Measurements from ENCODE around the gene DGKQ. TPM values are rescaled to one million over a fixed set of nuclear protein-coding genes. Genes with fewer than 3 reads are reported as not detected.
A peak's percentile ranks its signal among the peaks of the same experiment; 100 is the strongest.

DGKQ gene
- total and polyA plus RNA-seq, 9 of the 15 experiments (the other 6 are each of a cell fraction or from before 2014, with no cell fraction given) = 0.17 to 22.0 (median 5.6) TPM

GRCh38 chr4:915041-915474 lies 58.3 kb downstream of the DGKQ start:
- ATAC-seq (peak; percentile 38; the same call in 1 of the 3 replicates), DNase-seq (ENCODE audit: extremely low read depth in 1 of 4, low spot score in 3 of 4) (no peak), FAIRE-seq (no peak)
- WGBS (ENCODE audit: insufficient coverage, low coverage, missing lambda C conversion rate) = 80% methylated on average over 18 of the region's 20 CpGs
- Histone ChIP-seq H3K4me3 (no peak overlapping the region), H2AFZ (ENCODE audit: low read depth, low read length) (no peak overlapping the region), H3K27me3 (ENCODE audit: control insufficient read depth in 2 of 2, insufficient read depth in 2 of 2, low read length in 2 of 2) (no peaks in the 10 kb centered on the region), H3K79me2 (ENCODE audit: control insufficient read depth, insufficient read depth, low read length) (peaks cover 57% of the 10 kb centered on the region), H3K4me1 (replicated peaks in 1 of 2; ENCODE audit: control insufficient read depth in 2 of 2, insufficient read depth in 2 of 2, low read length in 2 of 2) (peaks cover 0 to 24% of the 10 kb centered on the region in 2 experiments; a peak in 2 of 5 replicates), H3K27ac (ENCODE audit: extremely low read depth, low read depth, low read length) (no peak overlapping the region), H3K36me3 (ENCODE audit: control insufficient read depth, insufficient read depth, low read length) (peaks cover 34% of the 10 kb centered on the region; the same call in 2 of the 3 replicates), H3K9me3 (replicated peaks; ENCODE audit: control insufficient read depth, insufficient read depth, low read depth, low read length) (peaks cover 4% of the 10 kb centered on the region; the same call in 1 of the 2 replicates), H3K9ac (ENCODE audit: insufficient read depth in 1 of 2, low read depth in 2 of 2, low read length in 2 of 2) (no peak overlapping the region), H3K4me2 (ENCODE audit: insufficient read depth, low read length) (no peak overlapping the region), H3K9me1 (ENCODE audit: control insufficient read depth, insufficient read depth, low read length) (no peaks in the 10 kb centered on the region), H4K20me1 (replicated peaks; ENCODE audit: control insufficient read depth, insufficient read depth, low read length) (peaks cover 6% of the 10 kb centered on the region; the same call in 1 of the 2 replicates)
- ChIA-PET CTCF (ENCODE audit: low intra/inter-chr PET ratio) (no interaction called here), POLR2A (no interaction called here)
- in situ Hi-C loops (cut with MboI) (no loop called here), intact Hi-C loops (cut with micrococcal nuclease) (no loop called here)
- TF ChIP-seq ZNF165 (CRISPR knock-in tag; IDR thresholded peaks at IDR 0.05; ENCODE audit: borderline replicate concordance) (no peak), SPI1 (IDR thresholded peaks at IDR 0.05; ENCODE audit: borderline replicate concordance, low read depth, low read length) (0 out of 2 replicates have a peak, but pooled peaks have one; percentile 3)
- BruUV-seq (replicated peaks) = no TSS peak

- BruUV-seq (replicated peaks) = no TSS peak
- Histone ChIP-seq H3K9ac (ENCODE audit: insufficient read depth in 1 of 2, low read depth in 2 of 2, low read length in 2 of 2) (no peak overlapping the region), H3K27me3 (ENCODE audit: control insufficient read depth in 2 of 2, insufficient read depth in 2 of 2, low read length in 2 of 2) (no peaks in the 10 kb centered on the region), H3K27ac (ENCODE audit: extremely low read depth, low read depth, low read length) (no peak overlapping the region), H3K4me3 (no peak overlapping the region), H3K4me1 (replicated peaks in 1 of 2; ENCODE audit: control insufficient read depth in 2 of 2, insufficient read depth in 2 of 2, low read length in 2 of 2) (peaks cover 0 to 24% of the 10 kb centered on the region in 2 experiments; a peak in 2 of 5 replicates), H3K79me2 (ENCODE audit: control insufficient read depth, insufficient read depth, low read length) (peaks cover 52% of the 10 kb centered on the region), H3K9me3 (replicated peaks; ENCODE audit: control insufficient read depth, insufficient read depth, low read depth, low read length) (peaks cover 4% of the 10 kb centered on the region; the same call in 1 of the 2 replicates), H4K20me1 (replicated peaks; ENCODE audit: control insufficient read depth, insufficient read depth, low read length) (peaks cover 6% of the 10 kb centered on the region; the same call in 1 of the 2 replicates), H3K4me2 (ENCODE audit: insufficient read depth, low read length) (no peak overlapping the region), H3K36me3 (ENCODE audit: control insufficient read depth, insufficient read depth, low read length) (peaks cover 40% of the 10 kb centered on the region; the same call in 2 of the 3 replicates), H2AFZ (ENCODE audit: low read depth, low read length) (no peak overlapping the region), H3K9me1 (ENCODE audit: control insufficient read depth, insufficient read depth, low read length) (no peaks in the 10 kb centered on the region)
- no peak for ATAC-seq
- WGBS (ENCODE audit: insufficient coverage, low coverage, missing lambda C conversion rate) = 95% methylated on average over 7 of the region's 21 CpGs
- intact Hi-C loops (cut with micrococcal nuclease) = no loop called here
- ChIA-PET POLR2A (no interaction called here), CTCF (ENCODE audit: low intra/inter-chr PET ratio) (no interaction called here)
- in situ Hi-C loops (cut with MboI) = no loop called here
- DNase-seq (ENCODE audit: extremely low read depth in 1 of 4, low spot score in 3 of 4) = no peak
- no peak for FAIRE-seq
- TF ChIP-seq, protein P1, sequence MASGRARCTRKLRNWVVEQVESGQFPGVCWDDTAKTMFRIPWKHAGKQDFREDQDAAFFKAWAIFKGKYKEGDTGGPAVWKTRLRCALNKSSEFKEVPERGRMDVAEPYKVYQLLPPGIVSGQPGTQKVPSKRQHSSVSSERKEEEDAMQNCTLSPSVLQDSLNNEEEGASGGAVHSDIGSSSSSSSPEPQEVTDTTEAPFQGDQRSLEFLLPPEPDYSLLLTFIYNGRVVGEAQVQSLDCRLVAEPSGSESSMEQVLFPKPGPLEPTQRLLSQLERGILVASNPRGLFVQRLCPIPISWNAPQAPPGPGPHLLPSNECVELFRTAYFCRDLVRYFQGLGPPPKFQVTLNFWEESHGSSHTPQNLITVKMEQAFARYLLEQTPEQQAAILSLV (tag; IDR thresholded peaks at IDR 0.05) = no peak
- TF ChIP-seq, protein P2, sequence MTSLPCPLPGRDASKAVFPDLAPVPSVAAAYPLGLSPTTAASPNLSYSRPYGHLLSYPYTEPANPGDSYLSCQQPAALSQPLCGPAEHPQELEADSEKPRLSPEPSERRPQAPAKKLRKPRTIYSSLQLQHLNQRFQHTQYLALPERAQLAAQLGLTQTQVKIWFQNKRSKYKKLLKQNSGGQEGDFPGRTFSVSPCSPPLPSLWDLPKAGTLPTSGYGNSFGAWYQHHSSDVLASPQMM (CRISPR knock-in tag; IDR thresholded peaks at IDR 0.05) = no peak
- TF ChIP-seq REST (IDR thresholded peaks at IDR 0.05; ENCODE audit: borderline replicate concordance) = no peak
- TF ChIP-seq REST (CRISPR knock-in tag; IDR thresholded peaks at IDR 0.05; ENCODE audit: low read depth) = no peak
Measured at GRCh38 chr4:914531-914930, 58.8 kb downstream of the DGKQ start.
